Measurements from ENCODE around the gene CDH24. TPM values are rescaled to one million over a fixed set of nuclear protein-coding genes. Genes with fewer than 3 reads are reported as not detected.

CDH24 gene
- total and polyA plus RNA-seq, 9 of the 15 experiments (the other 6 are each of a cell fraction or from before 2014, with no cell fraction given): 0.04 to 16.2 (median 4.9) TPM

DNA sequence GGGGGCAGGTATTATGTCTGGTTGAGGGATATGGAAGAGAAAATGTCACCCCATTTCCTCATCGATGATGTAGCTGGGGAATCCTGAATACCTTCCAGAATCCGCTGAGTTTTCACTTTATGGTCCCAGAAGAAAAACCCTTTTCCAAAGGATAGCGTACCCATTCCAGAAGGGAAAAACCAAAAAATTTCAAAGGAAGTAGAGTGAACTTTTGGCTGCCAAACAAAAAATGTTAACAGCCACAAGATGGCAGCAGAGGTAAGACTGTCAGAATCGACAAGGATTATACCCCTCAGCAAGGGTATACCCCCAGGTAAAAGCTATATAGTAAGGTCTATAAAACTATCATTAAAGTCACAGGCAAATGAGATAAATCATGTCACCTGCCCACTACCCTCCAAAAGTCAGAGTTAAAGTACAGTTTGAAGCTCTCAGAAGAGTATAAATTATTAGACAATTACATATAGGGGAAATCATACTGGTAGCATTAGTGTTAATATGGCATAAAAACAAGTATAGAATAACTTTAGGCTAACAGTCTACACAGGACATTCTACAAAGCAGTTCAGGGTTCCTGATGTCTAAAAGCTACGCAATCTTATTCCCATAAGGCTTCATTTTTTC, 19.6 kb upstream of the CDH24 start:
- peaks cover 17 to 40% of the 10 kb centered on the region in 2 experiments for H3K4me1 ChIP-seq (replicated peaks in 1 of 2; ENCODE audit: control insufficient read depth in 2 of 2, insufficient read depth in 2 of 2, low read length in 2 of 2)
- in situ Hi-C loops (cut with MboI) (no loop called here), intact Hi-C loops (cut with micrococcal nuclease) (no loop called here)
- H3K27ac ChIP-seq (ENCODE audit: extremely low read depth, low read depth, low read length): no peak overlapping the region
- CTCF ChIA-PET (ENCODE audit: low intra/inter-chr PET ratio): interaction anchor here (0.8 to 3.2 kb wide), 2 partner anchors 18 to 32 kb away, joined by 5 to 25 read pairs; partner anchors contain the start of genes ACIN1 and C14orf119
- FAIRE-seq (peak; percentile 23), DNase-seq (ENCODE audit: extremely low read depth in 1 of 4, low spot score in 3 of 4) (peak in 1 of 4 experiments; percentile 59), ATAC-seq (peak; percentile 30; the same call in 2 of the 3 replicates)
- WGBS (ENCODE audit: insufficient coverage, low coverage, missing lambda C conversion rate): 68% methylated on average over 5 of the region's 5 CpGs
- no TSS peak for BruUV-seq (replicated peaks)
- H3K36me3 ChIP-seq (ENCODE audit: control insufficient read depth, insufficient read depth, low read length): peaks cover 93% of the 10 kb centered on the region
- H3K4me2 ChIP-seq (ENCODE audit: insufficient read depth, low read length): no peak overlapping the region
- TF ChIP-seq ASH1L (IDR thresholded peaks at IDR 0.05; ENCODE audit: borderline replicate concordance, low read depth, partially characterized antibody) (no peak), C11orf30 (IDR thresholded peaks at IDR 0.05; ENCODE audit: low read depth) (peak; percentile 37; the same call in 1 of the 2 replicates), RAD21 (CRISPR knock-in tag; conservative IDR thresholded peaks at IDR 0.05 in 1 of 2, IDR thresholded peaks at IDR 0.05 in 1 of 2) (peak; percentile 20 to 60), WHSC1 (IDR thresholded peaks at IDR 0.05; ENCODE audit: low read length) (no peak), SMC3 (conservative IDR thresholded peaks at IDR 0.05; ENCODE audit: insufficient read depth, low read depth, low read length) (0 out of 2 replicates have a peak, but pooled peaks have one; percentile 21), ZNF668 (CRISPR knock-in tag; IDR thresholded peaks at IDR 0.05) (no peak), ZNF316 (IDR thresholded peaks at IDR 0.05) (peak; percentile 60), HDAC1 (IDR thresholded peaks at IDR 0.05) (no peak)
- TF ChIP-seq, protein P1, sequence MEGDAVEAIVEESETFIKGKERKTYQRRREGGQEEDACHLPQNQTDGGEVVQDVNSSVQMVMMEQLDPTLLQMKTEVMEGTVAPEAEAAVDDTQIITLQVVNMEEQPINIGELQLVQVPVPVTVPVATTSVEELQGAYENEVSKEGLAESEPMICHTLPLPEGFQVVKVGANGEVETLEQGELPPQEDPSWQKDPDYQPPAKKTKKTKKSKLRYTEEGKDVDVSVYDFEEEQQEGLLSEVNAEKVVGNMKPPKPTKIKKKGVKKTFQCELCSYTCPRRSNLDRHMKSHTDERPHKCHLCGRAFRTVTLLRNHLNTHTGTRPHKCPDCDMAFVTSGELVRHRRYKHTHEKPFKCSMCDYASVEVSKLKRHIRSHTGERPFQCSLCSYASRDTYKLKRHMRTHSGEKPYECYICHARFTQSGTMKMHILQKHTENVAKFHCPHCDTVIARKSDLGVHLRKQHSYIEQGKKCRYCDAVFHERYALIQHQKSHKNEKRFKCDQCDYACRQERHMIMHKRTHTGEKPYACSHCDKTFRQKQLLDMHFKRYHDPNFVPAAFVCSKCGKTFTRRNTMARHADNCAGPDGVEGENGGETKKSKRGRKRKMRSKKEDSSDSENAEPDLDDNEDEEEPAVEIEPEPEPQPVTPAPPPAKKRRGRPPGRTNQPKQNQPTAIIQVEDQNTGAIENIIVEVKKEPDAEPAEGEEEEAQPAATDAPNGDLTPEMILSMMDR (IDR thresholded peaks at IDR 0.05 in 2 of 3, conservative IDR thresholded peaks at IDR 0.05 in 1 of 3; ENCODE audit: insufficient read depth in 2 of 3, low read depth in 1 of 3, low read length in 3 of 3): peak; percentile 45 to 70 (median 68); a peak in 5 of 6 replicates
- TF ChIP-seq, protein P2, sequence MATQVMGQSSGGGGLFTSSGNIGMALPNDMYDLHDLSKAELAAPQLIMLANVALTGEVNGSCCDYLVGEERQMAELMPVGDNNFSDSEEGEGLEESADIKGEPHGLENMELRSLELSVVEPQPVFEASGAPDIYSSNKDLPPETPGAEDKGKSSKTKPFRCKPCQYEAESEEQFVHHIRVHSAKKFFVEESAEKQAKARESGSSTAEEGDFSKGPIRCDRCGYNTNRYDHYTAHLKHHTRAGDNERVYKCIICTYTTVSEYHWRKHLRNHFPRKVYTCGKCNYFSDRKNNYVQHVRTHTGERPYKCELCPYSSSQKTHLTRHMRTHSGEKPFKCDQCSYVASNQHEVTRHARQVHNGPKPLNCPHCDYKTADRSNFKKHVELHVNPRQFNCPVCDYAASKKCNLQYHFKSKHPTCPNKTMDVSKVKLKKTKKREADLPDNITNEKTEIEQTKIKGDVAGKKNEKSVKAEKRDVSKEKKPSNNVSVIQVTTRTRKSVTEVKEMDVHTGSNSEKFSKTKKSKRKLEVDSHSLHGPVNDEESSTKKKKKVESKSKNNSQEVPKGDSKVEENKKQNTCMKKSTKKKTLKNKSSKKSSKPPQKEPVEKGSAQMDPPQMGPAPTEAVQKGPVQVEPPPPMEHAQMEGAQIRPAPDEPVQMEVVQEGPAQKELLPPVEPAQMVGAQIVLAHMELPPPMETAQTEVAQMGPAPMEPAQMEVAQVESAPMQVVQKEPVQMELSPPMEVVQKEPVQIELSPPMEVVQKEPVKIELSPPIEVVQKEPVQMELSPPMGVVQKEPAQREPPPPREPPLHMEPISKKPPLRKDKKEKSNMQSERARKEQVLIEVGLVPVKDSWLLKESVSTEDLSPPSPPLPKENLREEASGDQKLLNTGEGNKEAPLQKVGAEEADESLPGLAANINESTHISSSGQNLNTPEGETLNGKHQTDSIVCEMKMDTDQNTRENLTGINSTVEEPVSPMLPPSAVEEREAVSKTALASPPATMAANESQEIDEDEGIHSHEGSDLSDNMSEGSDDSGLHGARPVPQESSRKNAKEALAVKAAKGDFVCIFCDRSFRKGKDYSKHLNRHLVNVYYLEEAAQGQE (IDR thresholded peaks at IDR 0.05; ENCODE audit: borderline replicate concordance): peak; percentile 30; the same call in 1 of the 2 replicates
- TF ChIP-seq, protein P2 (CRISPR knock-in tag; IDR thresholded peaks at IDR 0.05; ENCODE audit: low read depth): no peak
- H2AFZ ChIP-seq (ENCODE audit: low read depth, low read length): no peak overlapping the region
- no peaks in the 10 kb centered on the region for H4K20me1 ChIP-seq (replicated peaks; ENCODE audit: control insufficient read depth, insufficient read depth, low read length)
- no peaks in the 10 kb centered on the region for H3K9me3 ChIP-seq (replicated peaks; ENCODE audit: control insufficient read depth, insufficient read depth, low read depth, low read length)
- H3K9me1 ChIP-seq (ENCODE audit: control insufficient read depth, insufficient read depth, low read length): no peaks in the 10 kb centered on the region
- POLR2A ChIA-PET: interaction anchor here (0.5 to 2.2 kb wide), 6 partner anchors 9 to 378 kb away, joined by 4 to 20 read pairs (median 4); partner anchors contain the start of genes ACIN1, C14orf119 and HAUS4
- H3K27me3 ChIP-seq (ENCODE audit: control insufficient read depth in 2 of 2, insufficient read depth in 2 of 2, low read length in 2 of 2): no peaks in the 10 kb centered on the region
- peaks cover 15% of the 10 kb centered on the region for H3K79me2 ChIP-seq (ENCODE audit: control insufficient read depth, insufficient read depth, low read length)
- H3K9ac ChIP-seq (ENCODE audit: insufficient read depth in 1 of 2, low read depth in 2 of 2, low read length in 2 of 2): no peak overlapping the region
- no peak overlapping the region for H3K4me3 ChIP-seq
